K562 (cell line): ENCODE data around the gene CYP2A6. TPM values are rescaled to one million over a fixed set of nuclear protein-coding genes. Genes with fewer than 3 reads are reported as not detected.

ENCODE experiments used
- DACH1 ChIP-seq: fragments of 450-650 bp; IDR thresholded peaks from 2 replicates; pipeline ENCODE4 v1.6.1; 2018; ENCODE audit not compliant: partially characterized antibody
- ILK ChIP-seq: fragments of 450-650 bp; IDR thresholded peaks from 2 replicates; pipeline ENCODE4 v1.6.1; 2016; ENCODE audit warnings: missing genetic modification characterization, low read depth, mild to moderate bottlenecking, missing compliant biosample characterization, moderate library complexity, borderline replicate concordance
- MEIS2 ChIP-seq: fragments of 450-650 bp; IDR thresholded peaks from 2 replicates; pipeline ENCODE4 v1.6.1; 2014; ENCODE audit warnings: mild to moderate bottlenecking; ENCODE audit not compliant: partially characterized antibody
- RNF2 ChIP-seq: sonication (generic); IDR thresholded peaks from 2 replicates; pipeline ENCODE4 v1.6.1; 2016
- SUPT5H ChIP-seq: fragments of 450-650 bp; IDR thresholded peaks from 2 replicates; pipeline ENCODE4 v1.6.1; 2016
- polyA plus RNA-seq, 8 experiments: library from polyadenylated mRNA; depleted of rRNA in 4 of 8; stranded (reverse) in 5 of 8; unstranded in 3 of 8; fragments of >200 nt; fragmentation: Nextera tagmentation in 2 of 8; fragmentation: Illumina TruSeq in 1 of 8; extraction: Ambion mirVana in 2 of 8; extraction: Trizol in 1 of 8; gene quantifications; 2 replicates each; pipeline versions ENCODE4 v1.2.1 to v1.2.3, GENCODE V29; 2011 to 2014; ENCODE audit warnings: inconsistent platforms in 1 of 8, missing spikeins in 1 of 8
- total RNA-seq, 7 experiments: library from RNA; depleted of rRNA in 6 of 7; stranded (reverse); fragments of >200 nt in 6 of 7; fragmentation: Illumina TruSeq in 2 of 7; extraction: Trizol in 2 of 7; gene quantifications; 2 replicates each; pipeline versions ENCODE4 v1.2.1 to v1.2.3, GENCODE V29; 2011 to 2021; ENCODE audit warnings: low replicate concordance in 1 of 7
- TF ChIP-seq, protein P1 (sequence below), 3 experiments: IDR thresholded peaks in 2 of 3; conservative IDR thresholded peaks in 1 of 3; 2 replicates each; pipeline ENCODE4 v1.5.1; 2011 to 2012; ENCODE audit warnings: low read length in 3 of 3, mild to moderate bottlenecking in 3 of 3, control low read depth in 2 of 3, improper control_type of control experiment in 1 of 3, inconsistent platforms in 1 of 3, low read depth in 1 of 3, mixed read lengths in 1 of 3, moderate library complexity in 1 of 3; ENCODE audit not compliant: insufficient read depth in 2 of 3

CYP2A6 gene
- total and polyA plus RNA-seq, 9 of the 15 experiments (the other 6 are each of a cell fraction or from before 2014, with no cell fraction given) = 0.31 TPM; not detected in 8

DNA sequence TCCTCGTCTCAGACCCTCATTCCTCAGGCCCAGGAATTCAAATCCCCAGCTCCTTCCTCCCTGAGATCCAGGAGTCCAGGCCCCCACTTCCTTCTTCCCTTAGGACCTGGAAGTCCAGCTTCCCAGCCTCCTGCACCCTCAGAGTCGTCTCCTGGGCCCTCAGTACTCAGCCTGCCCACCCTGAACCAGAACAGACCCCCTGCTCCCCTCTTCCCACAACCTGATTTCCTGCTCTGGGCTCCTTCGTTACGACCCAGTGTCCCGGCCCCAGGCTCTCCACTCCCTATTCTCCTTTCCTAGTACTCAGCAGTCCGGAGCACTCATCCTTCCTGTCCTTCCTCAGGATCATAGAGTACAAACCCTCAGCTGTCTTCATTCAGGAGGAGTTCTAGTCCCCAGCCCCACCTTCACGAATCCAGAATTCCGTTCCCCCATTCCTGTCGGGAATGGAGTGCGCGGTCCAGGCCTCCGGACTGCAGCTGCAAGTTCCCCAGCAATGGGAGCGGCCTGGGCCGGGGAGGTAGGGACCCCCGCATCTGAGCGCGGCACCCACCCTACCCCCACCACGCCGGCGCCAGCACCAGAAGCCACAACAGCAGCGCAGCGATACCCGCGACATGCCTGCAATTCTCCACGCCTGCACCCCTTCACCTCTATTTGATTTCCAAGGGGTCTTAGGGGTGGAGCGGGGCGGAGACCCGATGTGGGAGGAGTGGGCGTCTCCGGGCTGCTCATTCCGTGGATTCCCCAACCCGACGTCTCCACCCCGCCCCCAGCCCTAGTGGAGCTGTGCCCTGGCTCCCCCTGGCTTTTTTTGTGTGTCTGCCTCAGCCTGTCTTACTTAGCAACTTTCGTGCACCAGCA is 38.5 kb downstream of the CYP2A6 start (continued):
- no peak for TF ChIP-seq ILK (tag)
- no peak for TF ChIP-seq RNF2
- TF ChIP-seq, protein P1, sequence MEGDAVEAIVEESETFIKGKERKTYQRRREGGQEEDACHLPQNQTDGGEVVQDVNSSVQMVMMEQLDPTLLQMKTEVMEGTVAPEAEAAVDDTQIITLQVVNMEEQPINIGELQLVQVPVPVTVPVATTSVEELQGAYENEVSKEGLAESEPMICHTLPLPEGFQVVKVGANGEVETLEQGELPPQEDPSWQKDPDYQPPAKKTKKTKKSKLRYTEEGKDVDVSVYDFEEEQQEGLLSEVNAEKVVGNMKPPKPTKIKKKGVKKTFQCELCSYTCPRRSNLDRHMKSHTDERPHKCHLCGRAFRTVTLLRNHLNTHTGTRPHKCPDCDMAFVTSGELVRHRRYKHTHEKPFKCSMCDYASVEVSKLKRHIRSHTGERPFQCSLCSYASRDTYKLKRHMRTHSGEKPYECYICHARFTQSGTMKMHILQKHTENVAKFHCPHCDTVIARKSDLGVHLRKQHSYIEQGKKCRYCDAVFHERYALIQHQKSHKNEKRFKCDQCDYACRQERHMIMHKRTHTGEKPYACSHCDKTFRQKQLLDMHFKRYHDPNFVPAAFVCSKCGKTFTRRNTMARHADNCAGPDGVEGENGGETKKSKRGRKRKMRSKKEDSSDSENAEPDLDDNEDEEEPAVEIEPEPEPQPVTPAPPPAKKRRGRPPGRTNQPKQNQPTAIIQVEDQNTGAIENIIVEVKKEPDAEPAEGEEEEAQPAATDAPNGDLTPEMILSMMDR (IDR thresholded peaks at IDR 0.05 in 2 of 3, conservative IDR thresholded peaks at IDR 0.05 in 1 of 3; ENCODE audit: insufficient read depth in 2 of 3, low read depth in 1 of 3, low read length in 3 of 3) = peak in 2 of 3 experiments; percentile 6 to 12; a peak in 1 of 6 replicates
- peak; percentile 8; the same call in 1 of the 2 replicates for TF ChIP-seq SUPT5H
- TF ChIP-seq MEIS2 = no peak
- TF ChIP-seq DACH1 = no peak
